ENCODE data around the gene SAT2. TPM values are rescaled to one million over a fixed set of nuclear protein-coding genes. Genes with fewer than 3 reads are reported as not detected.

The SAT2 gene
- total and polyA plus RNA-seq, 2 experiments from 2014 or later = 56.7 to 69.4 TPM

GRCh38 chr17:7656958-7657609 lies 29.5 kb upstream of the SAT2 start:
- H3K27me3 ChIP-seq (ENCODE audit: insufficient read depth) = peaks cover 8% of the 10 kb centered on the region
- peaks cover 2% of the 10 kb centered on the region; the same call in 2 of the 3 replicates for H3K9me3 Mint-ChIP-seq
- DNase-seq (ENCODE audit: low spot score) (peak; percentile 98), ATAC-seq (peak; percentile 91)
- no peaks in the 10 kb centered on the region for H4K20me1 ChIP-seq (replicated peaks; ENCODE audit: insufficient read depth)
- H3K4me1 Mint-ChIP-seq = peaks cover 37% of the 10 kb centered on the region
- peak overlapping the region; percentile 95 for H3K27ac Mint-ChIP-seq
- peaks cover 21% of the 10 kb centered on the region for H3K4me1 ChIP-seq (ENCODE audit: insufficient read depth)
- H3K36me3 ChIP-seq (ENCODE audit: insufficient read depth) = no peaks in the 10 kb centered on the region
- H3F3A ChIP-seq (replicated peaks; ENCODE audit: low read depth) = peaks cover 10% of the 10 kb centered on the region
- no peak for TF ChIP-seq NANOG (IDR thresholded peaks at IDR 0.05; ENCODE audit: borderline replicate concordance)
- peak; percentile 27 to 39; a peak in 3 of 4 replicates for TF ChIP-seq CTCF (conservative IDR thresholded peaks at IDR 0.05; ENCODE audit: low read depth in 2 of 2)
- no peak for TF ChIP-seq JUNB (IDR thresholded peaks at IDR 0.05; ENCODE audit: unreplicated experiment)
- no peak; the same call in 1 of the 2 replicates for TF ChIP-seq CREB1 (CRISPR knock-in tag; IDR thresholded peaks at IDR 0.05; ENCODE audit: low read depth)
- peak; percentile 44; the same call in 1 of the 2 replicates for TF ChIP-seq POLR2AphosphoS5 (IDR thresholded peaks at IDR 0.05; ENCODE audit: low read depth)
- TF ChIP-seq ZNF462 (CRISPR knock-in tag; IDR thresholded peaks at IDR 0.05) = no peak; the same call in 1 of the 2 replicates
- TF ChIP-seq ZNF114 (CRISPR knock-in tag; IDR thresholded peaks at IDR 0.05) = no peak
- no peak for TF ChIP-seq EZH2phosphoT487 (IDR thresholded peaks at IDR 0.05; ENCODE audit: unreplicated experiment)
- TF ChIP-seq ETS1 (IDR thresholded peaks at IDR 0.05) = no peak
- no peak for TF ChIP-seq EZH2 (IDR thresholded peaks at IDR 0.05; ENCODE audit: low read depth, unreplicated experiment)
- peak; percentile 18 for TF ChIP-seq REST (IDR thresholded peaks at IDR 0.05; ENCODE audit: unreplicated experiment)
- TF ChIP-seq ZNF331 (CRISPR knock-in tag; IDR thresholded peaks at IDR 0.05; ENCODE audit: low read depth) = no peak
- TF ChIP-seq STAT1 (IDR thresholded peaks at IDR 0.05; ENCODE audit: unreplicated experiment) = no peak
- H3K4me2 ChIP-seq = peak overlapping the region; percentile 74
- H3K36me3 Mint-ChIP-seq (ENCODE audit: low read depth) = peaks cover 34% of the 10 kb centered on the region
- peaks cover 26% of the 10 kb centered on the region for H3K27me3 Mint-ChIP-seq (ENCODE audit: insufficient read depth, low read depth, poor library complexity)
- H2AFZ ChIP-seq = no peak overlapping the region
- H3K27ac ChIP-seq (ENCODE audit: low read depth) = peak overlapping the region; percentile 97
- H3K79me2 ChIP-seq (replicated peaks; ENCODE audit: insufficient read depth) = no peaks in the 10 kb centered on the region
- H3K9me2 ChIP-seq (ENCODE audit: insufficient read depth) = no peaks in the 10 kb centered on the region; the same call in 1 of the 2 replicates
- H3K4me3 ChIP-seq = peak overlapping the region; percentile 42
- peak overlapping the region; percentile 62 for H3K4me3 Mint-ChIP-seq

Data from GM23338 (cell line).